ENCODE data around the gene CAMKK2.
"Not testable (repeated sequence)": the region's sequence is repeated elsewhere in the genome, so short reads cannot be mapped to it uniquely, and the experiment has no call there.

GRCh38 chr12:121201140-121201539 is 95.4 kb downstream of the CAMKK2 start:
- TF ChIP-seq SPI1, POLR2AphosphoS5, POLR2A, TAF1, POU2F2 (IDR thresholded peaks at IDR 0.05; ENCODE audit: low read depth, low read length): not testable (repeated sequence)
